ENCODE results near the gene KPTN.

Gene KPTN

DNA sequence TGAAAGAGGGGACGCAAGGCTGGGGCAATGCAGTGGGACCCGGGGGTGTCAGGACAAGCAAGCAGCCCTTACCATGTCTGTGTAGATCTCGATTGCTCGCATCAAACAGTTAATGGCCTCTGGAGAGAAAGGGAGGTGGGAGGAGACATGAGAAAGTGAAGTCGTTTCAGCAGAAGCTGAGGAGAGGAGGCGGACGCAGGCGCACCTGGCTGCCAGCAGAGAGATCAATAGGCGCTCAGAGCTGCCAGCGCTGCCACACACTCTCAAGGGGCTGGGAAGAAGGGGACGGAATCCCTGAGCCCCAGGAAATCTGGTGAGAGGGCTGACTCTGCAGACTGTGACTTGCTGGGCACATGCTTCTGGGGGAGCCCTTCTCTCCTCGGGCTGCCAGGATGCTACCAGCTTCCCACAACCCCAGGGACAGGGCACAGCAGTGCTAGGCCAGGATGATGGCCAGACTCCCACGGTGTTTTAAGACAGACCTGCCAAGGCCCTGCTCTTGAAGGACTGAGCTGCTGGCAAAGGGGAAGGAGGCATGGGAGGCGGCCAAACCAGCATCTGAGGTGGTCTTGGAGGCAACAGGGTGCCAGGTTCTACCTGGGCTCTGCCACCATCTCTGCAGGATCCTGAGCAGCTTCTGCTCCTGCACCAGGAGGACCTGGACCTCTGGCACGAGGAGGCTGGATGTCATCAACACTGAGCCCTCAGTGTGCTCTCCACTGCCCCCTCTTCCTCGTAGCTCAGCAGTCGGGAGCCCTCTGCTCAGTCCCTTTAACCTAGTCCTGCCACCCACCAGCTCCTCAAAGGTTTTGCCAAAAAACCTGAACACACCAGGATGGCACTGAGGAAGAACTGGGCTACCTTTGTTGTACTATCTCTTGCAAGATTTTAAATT is 11.7 kb upstream of the KPTN start:
- no peak for DNase-seq (ENCODE audit: low read depth)
- no peak overlapping the region for H3K4me3 ChIP-seq (ENCODE audit: low read length)
- no peak for TF ChIP-seq CTCF (conservative IDR thresholded peaks at IDR 0.05; ENCODE audit: low read depth, low read length)

GRCh38 chr19:47494729-47495128 is 10.7 kb upstream of the KPTN start:
- TF ChIP-seq CTCF (conservative IDR thresholded peaks at IDR 0.05; ENCODE audit: low read depth, low read length): no peak
- DNase-seq (ENCODE audit: low read depth): no peak
- H3K4me3 ChIP-seq (ENCODE audit: low read length): no peak overlapping the region

GRCh38 chr19:47494211-47494547 is 10.2 kb upstream of the KPTN start:
- H3K4me3 ChIP-seq (ENCODE audit: low read length): no peak overlapping the region
- DNase-seq (ENCODE audit: low read depth): no peak
- no peak for TF ChIP-seq CTCF (conservative IDR thresholded peaks at IDR 0.05; ENCODE audit: low read depth, low read length)

DNA sequence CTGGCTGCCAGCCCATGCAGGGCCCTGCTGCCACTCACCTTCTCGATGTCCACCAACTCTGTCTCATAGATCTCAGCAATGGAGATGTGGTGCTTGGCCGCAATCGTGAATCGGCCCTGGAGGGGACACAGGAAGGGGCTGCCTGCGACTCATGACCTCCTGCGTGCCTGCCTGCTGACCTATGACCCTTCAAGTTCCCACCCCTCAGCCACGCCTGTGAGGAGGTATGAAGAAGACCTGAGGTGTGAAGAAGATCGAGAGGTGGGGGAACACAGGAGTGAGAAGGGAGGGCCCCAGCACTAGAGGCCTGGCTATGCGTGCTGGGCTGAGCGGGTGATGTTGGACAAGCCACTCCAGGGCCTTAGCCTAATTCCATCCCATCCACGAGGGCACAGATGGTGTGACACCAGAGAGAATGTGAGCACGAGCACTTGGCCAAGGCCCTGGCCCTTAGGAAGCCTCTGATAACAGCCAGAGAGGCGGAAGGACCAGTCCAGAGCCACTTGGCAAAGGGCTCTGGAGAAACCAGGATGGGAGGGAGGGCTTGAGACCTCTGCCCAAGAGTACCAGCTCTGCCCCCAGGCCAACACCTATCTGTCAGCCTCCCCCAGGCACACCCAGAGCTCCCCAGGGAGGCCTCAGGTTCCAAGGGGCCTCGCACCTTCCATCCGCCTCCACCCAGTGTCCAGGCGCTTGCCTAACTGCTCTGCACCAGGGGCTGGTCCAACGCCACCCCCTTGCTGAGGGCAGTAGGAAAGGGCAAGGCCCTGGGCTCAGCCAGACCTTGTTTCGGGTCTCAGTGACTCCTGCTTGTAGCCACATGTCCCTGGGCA is 9.6 kb upstream of the KPTN start:
- no peak for DNase-seq (ENCODE audit: low read depth)
- H3K4me3 ChIP-seq (ENCODE audit: low read length): no peak overlapping the region
- no peak for TF ChIP-seq CTCF (conservative IDR thresholded peaks at IDR 0.05; ENCODE audit: low read depth, low read length)

DNA sequence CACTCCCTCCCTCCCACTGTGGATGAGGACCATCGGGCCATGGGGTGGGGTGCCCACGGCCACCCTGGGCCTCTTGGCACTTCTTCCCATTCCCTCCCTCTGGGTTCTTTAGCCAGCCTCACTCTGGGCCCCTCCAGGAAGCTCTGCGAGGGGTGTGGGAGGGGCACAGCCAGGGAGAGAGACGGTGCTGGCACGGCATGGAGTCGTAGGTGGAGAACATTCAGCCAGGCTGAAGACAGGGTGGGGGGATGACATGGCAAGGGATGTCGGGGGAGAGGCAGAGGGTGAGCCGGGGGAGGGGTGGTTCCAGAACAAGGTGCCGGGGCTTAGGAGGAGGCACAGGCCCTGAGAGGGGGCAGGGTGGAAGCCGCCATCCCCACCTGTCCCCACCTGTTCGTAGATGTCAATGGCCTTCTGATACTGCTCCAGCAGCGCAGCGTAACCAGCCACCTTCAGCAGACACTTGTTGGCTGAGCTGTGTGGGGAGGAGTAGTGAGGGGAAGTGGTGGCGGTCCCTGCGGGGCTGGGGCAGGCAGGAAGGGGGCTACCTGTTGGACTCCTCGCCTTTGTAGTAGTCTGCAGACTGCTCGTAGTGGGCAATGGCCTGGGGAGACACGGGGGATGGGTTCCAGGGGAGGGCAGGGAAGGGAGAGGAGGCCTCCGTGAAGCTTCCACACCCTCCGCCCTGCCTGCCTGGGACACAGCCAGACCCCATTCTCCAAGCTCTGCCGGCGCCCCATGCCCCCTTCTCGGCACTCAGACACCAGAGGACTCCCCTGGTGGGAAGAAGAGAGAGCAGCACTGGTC is 8.8 kb upstream of the KPTN start:
- H3K4me3 ChIP-seq (ENCODE audit: low read length): no peak overlapping the region
- no peak for DNase-seq (ENCODE audit: low read depth)
- TF ChIP-seq CTCF (conservative IDR thresholded peaks at IDR 0.05; ENCODE audit: low read depth, low read length): no peak

DNA sequence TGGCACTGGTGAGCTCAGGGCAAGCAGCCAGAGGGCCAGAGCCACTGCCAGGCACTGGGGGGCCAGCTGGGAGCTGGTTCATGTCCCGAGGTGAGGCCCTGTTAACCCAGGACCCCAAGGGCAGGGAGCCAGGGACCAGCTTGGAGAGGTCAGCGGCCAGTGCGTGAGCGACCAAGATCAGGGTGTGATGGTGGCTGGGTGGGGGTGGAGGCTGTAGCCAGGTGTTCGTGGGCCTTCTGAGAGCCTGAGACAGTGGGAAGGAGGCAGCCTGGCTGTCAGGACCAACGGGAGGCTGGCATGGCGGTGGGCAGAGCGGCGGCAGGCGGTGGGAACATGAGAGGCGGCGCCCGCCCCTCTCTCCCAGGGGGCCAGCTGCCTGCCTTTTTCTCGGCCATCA is 8.1 kb upstream of the KPTN start:
- DNase-seq (ENCODE audit: low read depth): no peak
- no peak overlapping the region for H3K4me3 ChIP-seq (ENCODE audit: low read length)
- TF ChIP-seq CTCF (conservative IDR thresholded peaks at IDR 0.05; ENCODE audit: low read depth, low read length): no peak
